ENCODE data around the gene EDC4. TPM values are rescaled to one million over a fixed set of nuclear protein-coding genes. Genes with fewer than 3 reads are reported as not detected.
A peak's percentile ranks its signal among the peaks of the same experiment; 100 is the strongest.

EDC4 gene
- total and polyA plus RNA-seq, 9 of the 15 experiments (the other 6 are each of a cell fraction or from before 2014, with no cell fraction given): 1.1 to 131 (median 74.0) TPM

DNA sequence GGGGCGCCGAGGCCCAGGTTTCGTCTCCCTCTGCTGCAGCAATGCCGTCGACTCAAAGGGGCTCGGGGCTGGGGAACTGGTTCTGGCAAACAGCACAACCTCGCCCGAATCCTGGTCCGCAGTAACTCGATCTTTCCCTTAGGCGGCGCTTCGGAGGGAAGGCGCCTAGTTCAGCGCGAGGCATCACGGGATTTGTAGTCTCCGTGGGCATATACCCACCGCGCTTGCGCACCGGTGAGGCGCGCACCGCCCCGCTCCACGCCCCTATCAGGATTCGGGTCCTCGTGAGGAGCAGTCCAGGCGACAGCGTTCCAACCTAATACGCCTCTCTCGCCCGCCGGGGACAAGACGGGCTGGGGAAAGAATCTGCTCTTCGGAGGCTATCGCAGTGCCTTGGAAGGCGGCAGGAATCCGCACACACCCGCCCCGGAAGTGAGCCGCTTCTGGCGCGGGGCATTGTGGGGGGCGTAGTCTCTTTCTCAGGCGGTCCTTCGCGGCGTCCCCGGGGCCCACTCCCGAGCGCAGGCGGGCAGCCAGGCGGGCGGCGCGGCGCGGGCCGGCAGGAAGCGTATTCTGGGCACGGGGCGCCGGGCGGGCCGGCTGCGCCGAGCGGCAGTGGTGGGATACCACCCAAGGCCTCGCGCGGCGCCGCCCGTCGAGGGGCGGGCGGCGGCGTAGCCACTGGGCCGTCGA, 30.9 kb upstream of the EDC4 start, which contains the start of gene THAP11 (continued):
- TF ChIP-seq ARID3B (CRISPR knock-in tag; IDR thresholded peaks at IDR 0.05; ENCODE audit: borderline replicate concordance) (no peak), SRSF3 (IDR thresholded peaks at IDR 0.05; ENCODE audit: insufficient read depth, low read length) (no peak), TFAM (CRISPR knock-in tag; conservative IDR thresholded peaks at IDR 0.05) (no peak), RFX1 (IDR thresholded peaks at IDR 0.05) (no peak), IRF2 (CRISPR knock-in tag; IDR thresholded peaks at IDR 0.05) (no peak), HDAC1 (IDR thresholded peaks at IDR 0.05) (no peak), ARID1B (IDR thresholded peaks at IDR 0.05) (no peak), HLTF (IDR thresholded peaks at IDR 0.05) (no peak), ELK1 (CRISPR knock-in tag; IDR thresholded peaks at IDR 0.05) (no peak), NUFIP1 (IDR thresholded peaks at IDR 0.05; ENCODE audit: partially characterized antibody) (no peak), ZNF668 (CRISPR knock-in tag; IDR thresholded peaks at IDR 0.05) (no peak), ZBTB33 (CRISPR knock-in tag; IDR thresholded peaks at IDR 0.05) (peak; percentile 74), SP2 (IDR thresholded peaks at IDR 0.05; ENCODE audit: extremely low read depth, low read depth, low read length, poor library complexity, severe bottlenecking) (no peak), ZNF592 (IDR thresholded peaks at IDR 0.05) (peak; percentile 77), NCOR1 (IDR thresholded peaks at IDR 0.05) (no peak), HDGF (IDR thresholded peaks at IDR 0.05) (no peak), MAFF (IDR thresholded peaks at IDR 0.05; ENCODE audit: low read length) (no peak)
- TF ChIP-seq, protein P1, sequence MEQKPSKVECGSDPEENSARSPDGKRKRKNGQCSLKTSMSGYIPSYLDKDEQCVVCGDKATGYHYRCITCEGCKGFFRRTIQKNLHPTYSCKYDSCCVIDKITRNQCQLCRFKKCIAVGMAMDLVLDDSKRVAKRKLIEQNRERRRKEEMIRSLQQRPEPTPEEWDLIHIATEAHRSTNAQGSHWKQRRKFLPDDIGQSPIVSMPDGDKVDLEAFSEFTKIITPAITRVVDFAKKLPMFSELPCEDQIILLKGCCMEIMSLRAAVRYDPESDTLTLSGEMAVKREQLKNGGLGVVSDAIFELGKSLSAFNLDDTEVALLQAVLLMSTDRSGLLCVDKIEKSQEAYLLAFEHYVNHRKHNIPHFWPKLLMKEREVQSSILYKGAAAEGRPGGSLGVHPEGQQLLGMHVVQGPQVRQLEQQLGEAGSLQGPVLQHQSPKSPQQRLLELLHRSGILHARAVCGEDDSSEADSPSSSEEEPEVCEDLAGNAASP (IDR thresholded peaks at IDR 0.05): no peak
